Activated T-cell treated with anti-CD3 and anti-CD28 coated beads, Interleukin-2, amount 50 U/mL, for 48 hours (primary cell): ENCODE measurements around the gene GSTA5.
"Not testable (repeated sequence)": the region's sequence is repeated elsewhere in the genome, so short reads cannot be mapped to it uniquely, and the experiment has no call there.

Experiments
- DNase-seq, 2 experiments: peaks; one replicate each; pipeline ENCODE4 v3.0.0-alpha.2; 2020

GSTA5 gene

DNA sequence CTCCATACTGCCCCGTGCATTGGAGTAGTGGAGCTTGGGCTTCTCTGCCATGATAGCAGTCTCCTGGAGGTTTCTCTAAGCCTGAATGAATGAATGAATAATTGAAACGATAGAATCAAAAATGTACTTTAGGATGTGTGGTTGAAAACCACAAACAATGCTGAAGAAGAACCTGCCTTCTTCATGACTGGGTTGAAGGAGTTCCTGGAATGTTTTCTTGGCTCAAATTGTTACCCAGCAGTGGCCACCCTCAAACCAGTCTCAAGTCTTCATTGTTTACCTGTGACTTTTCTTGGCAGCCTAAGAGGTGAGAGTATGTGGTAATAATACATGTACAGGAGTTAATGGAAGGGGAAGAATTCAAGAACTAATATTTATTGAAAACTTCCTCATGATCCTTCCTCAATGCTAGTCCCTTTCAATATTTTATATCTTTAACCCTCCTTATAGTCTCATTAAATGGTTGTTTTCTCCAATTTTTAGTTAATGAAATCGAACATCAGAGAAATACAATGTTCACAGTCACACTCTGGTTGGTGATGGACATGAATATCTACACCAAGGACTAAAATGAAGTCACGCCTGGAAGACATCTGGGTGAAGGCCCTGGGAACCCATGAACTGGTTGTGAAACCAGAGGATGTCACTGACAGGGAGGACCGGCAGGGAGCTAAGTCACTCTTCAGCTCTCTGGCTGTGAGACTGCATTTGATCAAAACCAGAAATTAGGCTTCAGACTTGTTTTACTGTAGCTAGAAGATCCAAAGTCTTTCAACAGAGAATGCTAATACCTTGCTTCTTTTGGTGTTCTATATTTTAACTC is at the start of gene GSTA5:
GSTA5 (minus strand) TSS at position 51 of the 823 bp plus-strand sequence.
- no peak for DNase-seq

DNA sequence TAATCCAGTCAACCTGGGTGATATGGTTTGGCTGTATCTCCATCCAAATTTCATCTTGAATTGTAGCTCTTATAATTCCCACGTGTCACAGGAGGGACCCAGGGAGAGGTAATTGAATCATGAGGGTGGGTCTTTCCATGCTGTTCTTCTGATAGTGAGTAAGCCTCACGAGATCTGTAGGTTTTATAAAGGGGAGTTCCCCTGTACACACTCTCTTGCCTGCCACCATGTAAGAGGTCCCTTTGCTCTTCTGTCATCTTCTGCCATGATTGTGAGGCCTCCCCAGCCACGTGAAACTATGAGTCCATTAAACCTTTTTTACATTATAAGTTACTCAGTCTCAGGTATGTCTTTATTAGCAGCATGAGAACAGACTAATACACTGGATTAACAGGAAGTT is 49.4 kb upstream of the GSTA5 start:
- no peak for DNase-seq

- DNase-seq: no peak
Measured at GRCh38 chr6:52887910-52888524, 47.4 kb upstream of the GSTA5 start.

DNA sequence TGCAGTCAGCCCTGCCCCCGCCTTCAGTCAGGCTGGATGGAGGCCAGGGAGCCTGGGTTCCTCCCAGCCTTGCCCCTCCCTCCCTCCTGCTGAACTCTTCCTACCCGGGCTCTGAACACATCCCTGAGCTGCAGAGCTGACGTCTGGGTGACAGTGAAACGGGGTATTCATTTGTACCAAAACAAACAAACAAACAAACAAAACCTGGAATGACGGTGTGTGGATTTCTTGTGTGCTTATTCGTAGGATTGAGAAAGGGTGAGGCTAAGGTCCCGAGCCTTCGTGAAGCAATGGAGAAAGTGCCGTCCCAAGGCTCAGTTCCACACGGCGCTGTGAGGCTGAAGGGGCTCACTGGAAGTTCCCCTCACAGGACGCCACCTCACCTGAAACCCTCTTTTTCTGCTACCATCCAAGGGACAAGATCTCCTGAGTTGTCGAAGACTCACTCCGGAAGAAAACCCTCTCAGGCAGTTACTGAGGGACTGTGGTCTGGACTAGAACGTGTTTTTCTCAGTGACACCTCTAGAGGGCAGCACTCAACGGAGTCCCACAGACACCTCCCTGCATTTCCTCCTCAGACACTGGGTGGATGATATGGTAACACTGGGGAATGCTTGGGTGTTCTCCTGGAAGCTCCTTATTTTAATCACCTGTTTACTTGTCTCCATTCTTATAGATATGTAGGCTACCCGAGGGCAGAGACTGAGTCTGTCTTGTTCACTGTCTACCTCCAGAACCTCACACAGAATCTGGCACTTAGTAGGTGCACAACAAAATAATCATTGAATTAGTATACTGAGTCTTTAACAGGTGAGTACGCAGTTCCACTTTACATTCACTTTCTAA is 41.6 kb upstream of the GSTA5 start:
- DNase-seq: peak; percentile 72 to 78

DNA sequence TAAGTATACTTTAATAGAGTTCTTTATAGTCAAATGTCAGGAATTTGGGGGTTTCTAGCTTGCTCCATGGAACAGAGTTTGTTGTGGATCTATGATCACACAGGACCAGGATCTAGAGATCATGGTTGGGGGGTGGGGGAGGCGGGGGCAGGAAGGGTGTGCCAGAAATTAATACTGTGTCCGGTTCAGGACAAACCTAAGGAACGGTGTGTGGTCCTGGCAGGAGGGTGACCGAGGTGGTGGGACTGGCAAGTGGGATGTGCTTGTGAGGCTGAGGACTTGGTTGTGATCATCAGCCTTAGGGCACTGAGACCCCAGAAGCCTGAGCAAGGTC is 41.0 kb upstream of the GSTA5 start:
- no peak for DNase-seq

- DNase-seq: no peak
Measured at GRCh38 chr6:52877786-52878185, 37.2 kb upstream of the GSTA5 start.

- DNase-seq: no peak
Measured at GRCh38 chr6:52877168-52877567, 36.6 kb upstream of the GSTA5 start.

DNA sequence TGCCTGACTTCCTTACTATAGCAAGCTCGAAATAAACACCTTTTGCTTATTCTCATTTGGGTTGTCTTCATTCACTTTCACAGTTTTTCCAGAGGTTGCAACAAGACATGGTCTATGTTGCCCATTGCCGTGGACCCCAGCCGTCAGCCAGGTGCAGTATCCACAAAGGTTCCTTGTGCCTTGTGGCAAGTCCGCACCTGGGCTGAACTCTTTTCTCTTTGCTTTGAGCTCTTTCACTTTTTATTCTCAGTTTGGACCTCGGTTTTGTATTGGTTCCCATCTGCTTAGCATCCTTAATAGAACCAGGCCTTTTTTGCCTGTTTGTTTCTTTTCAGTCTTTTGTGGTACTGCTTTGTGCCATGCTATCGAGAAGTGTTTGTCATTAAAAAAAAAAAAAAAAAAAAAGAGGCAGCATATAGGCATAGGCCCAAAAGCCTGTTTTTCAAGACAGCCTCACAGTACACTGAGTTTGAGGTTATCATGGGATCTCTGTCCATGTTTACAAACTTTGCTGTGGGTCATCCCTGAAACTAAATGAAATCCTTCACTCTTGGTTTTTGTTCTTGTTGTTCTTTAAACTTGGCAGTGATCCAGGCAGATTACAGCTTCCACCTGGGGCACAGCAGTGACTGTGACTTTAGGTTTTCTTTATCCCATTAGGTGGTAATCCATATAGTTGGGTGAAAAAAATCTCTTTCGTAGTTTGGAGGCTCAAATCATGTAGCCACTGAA is 35.6 kb upstream of the GSTA5 start:
- DNase-seq: no peak

DNA sequence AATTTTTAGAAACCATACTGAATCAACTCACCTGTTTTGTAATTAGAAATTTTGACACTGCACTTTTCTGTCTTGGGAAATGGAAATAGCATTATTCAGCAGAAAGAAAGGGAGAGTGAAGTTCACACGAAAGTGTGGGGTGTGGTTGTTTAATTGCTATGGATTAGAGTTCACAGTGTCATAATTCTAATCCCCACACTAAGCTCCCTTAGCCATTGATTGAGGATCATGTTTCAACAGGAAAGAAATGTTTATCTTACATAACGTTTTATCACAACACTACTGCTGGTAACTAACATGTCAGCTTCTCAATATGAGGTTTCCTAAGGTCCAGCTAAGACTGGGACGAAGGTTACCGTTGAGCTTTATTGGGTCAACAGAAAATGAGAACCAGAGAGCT is 31.4 kb upstream of the GSTA5 start:
- no peak for DNase-seq

DNA sequence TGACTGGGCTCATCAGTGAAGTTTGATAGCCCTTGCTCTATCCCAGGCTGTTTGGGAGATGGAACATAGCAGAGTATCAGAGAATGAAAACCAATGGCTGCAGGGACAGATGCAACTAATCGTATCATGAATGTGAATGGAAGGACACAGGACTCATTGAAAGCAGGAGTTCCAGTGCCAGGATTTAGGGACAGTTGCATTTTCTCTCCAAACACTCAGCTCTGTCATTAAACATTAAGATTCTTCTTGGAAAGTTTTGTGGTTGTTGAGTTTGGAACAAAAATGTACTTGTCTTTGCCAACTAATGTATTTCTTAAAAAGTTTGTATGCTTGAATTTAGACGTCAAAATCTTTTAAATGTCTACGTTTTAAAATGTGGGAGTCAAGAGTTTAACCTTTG is 31.0 kb upstream of the GSTA5 start:
- DNase-seq: no peak

GRCh38 chr6:52870335-52871091 is 29.9 kb upstream of the GSTA5 start:
- DNase-seq: not testable (repeated sequence)

DNA sequence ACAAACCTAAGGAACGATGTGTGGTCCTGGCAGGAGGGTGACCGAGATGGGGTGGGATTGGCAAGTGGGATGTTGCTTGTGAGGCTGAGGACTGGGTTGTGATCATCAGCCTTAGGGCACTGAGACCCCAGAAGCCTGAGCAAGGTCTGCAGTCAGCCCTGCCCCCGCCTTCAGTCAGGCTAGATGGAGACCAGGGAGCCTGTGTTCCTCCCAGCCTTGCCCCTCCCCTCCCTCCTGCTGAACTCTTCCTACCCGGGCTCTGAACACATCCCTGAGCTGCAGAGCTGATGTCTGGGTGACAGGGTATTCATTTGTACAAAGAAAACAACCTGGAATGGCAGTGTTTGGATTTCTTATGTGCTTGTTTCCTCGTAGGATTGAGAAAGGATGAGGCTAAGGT is 28.3 kb upstream of the GSTA5 start:
- DNase-seq: not testable (repeated sequence)

- no peak for DNase-seq
Measured at GRCh38 chr6:52868240-52868639, 27.6 kb upstream of the GSTA5 start.

DNA sequence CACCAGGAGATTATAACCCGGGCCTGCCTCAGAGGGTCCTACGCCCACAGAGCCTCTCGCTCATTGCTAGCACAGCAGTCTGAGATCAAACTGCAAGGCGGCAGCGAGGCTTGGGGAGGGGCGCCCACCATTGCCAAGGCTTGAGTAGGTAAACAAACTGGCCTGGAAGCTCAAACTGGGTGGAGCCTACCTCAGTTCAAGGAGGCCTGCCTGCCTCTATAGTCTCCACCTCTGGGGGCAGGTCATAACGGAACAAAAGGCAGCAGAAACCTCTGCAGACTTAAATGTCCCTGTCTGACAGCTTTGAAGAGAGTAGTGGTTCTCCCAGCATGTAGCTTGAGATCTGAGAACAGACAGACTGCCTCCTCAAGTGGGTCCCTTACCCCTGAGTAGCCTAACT is 20.5 kb upstream of the GSTA5 start:
- not testable (repeated sequence) for DNase-seq

- DNase-seq: no peak
Measured at GRCh38 chr6:52858416-52858815, 17.8 kb upstream of the GSTA5 start.

DNA sequence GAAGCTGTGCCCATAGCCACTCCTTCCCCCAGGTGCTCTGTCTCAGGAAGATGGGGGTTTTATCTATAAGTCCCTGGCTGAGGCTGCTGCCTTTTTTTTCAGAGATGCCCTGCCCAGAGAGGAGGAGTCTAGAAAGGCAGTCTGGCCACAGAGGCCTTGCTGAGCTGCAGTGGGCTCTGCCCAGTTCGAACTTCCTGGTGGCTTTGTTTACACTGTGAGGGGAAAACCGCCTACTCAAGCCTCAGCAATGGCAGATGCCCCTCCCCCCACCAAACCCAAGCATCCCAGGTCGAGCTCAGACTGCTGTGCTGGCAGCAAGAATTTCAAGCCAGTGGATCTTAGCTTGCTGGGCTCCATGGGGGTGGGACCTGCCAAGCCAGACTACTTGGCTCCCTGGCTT is 15.5 kb upstream of the GSTA5 start:
- DNase-seq: not testable (repeated sequence)

DNA sequence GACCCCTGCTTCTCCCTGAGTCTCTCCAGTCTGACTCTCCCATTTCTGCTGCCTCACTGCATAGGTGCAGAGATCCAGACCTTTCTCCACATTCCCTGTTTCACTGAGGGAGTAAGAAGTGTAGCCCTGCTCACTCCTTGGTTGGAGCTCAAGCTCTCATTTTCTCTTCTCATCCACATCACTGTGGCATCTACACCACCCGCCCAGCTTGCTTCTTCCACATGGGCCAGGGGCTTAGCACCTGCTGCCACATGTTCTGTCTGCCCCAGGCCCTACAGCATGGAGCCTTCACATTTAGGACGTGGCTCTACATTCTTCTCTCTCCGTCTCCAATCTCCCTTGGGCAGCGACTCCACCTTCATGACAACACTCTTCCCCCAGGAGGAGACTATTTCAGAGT is 8.5 kb upstream of the GSTA5 start:
- DNase-seq: no peak

DNA sequence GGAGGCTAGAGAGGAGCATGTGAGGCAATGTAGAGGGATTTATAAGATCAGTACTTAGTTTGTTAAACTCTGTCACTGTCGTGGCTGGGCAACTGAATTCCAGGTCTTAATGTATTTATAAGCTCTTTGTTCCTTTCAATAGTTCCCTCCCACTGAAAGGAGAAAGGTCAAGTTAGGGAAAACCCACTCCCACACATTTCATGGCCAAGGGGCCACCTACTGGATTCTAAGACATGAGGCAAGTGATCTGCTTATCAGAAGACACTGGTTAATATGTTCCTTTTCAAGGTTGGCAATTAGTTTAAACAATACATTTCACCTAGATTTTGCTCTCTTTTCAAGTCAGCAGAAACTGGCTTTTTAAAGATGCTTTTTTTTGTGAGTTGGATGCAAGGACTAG is 5.4 kb upstream of the GSTA5 start:
- no peak for DNase-seq

- no peak for DNase-seq
Measured at GRCh38 chr6:52843605-52844004, 3.0 kb upstream of the GSTA5 start.

GRCh38 chr6:52839124-52840055 is 1.2 kb downstream of the GSTA5 start:
- peak; percentile 58 to 68 for DNase-seq

- DNase-seq: no peak
Measured at GRCh38 chr6:52834481-52834880, 6.1 kb downstream of the GSTA5 start.
